GM12801 (cell line): ENCODE results near the gene CD72.

ENCODE experiments used
- CTCF ChIP-seq: IDR thresholded peaks from one replicate; pipeline ENCODE4 v1.5.1; 2011; ENCODE audit warnings: control low read depth; ENCODE audit not compliant: insufficient read length; ENCODE audit errors: extremely low read depth

Gene CD72, protein sequence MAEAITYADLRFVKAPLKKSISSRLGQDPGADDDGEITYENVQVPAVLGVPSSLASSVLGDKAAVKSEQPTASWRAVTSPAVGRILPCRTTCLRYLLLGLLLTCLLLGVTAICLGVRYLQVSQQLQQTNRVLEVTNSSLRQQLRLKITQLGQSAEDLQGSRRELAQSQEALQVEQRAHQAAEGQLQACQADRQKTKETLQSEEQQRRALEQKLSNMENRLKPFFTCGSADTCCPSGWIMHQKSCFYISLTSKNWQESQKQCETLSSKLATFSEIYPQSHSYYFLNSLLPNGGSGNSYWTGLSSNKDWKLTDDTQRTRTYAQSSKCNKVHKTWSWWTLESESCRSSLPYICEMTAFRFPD

GRCh38 chr9:35618325-35618727 is at the start of gene CD72:
TSS of gene CD72 (minus strand) at chr9:35618413. CDS start at chr9:35618303, 110 bp downstream.
- no peak for TF ChIP-seq CTCF

DNA sequence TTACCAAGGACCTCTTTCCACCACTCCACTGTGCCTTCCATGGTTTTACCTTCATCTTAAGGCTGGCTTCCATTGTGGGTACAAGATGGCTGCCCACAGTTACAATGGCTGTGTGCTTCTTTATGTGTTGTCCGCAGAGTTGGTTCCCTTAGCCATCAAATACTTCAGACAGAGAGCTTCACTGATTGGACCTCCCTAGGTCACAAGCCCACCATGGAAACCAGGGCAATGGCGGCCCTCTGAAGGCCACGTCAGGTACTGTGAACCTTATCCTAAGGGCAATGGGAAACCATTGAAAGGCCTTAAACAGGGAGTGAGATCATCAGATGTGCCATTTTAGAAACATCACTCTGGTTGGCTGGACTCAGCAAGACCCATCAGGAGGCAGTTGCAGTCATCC is 49.7 kb upstream of the CD72 start:
- TF ChIP-seq CTCF = no peak

DNA sequence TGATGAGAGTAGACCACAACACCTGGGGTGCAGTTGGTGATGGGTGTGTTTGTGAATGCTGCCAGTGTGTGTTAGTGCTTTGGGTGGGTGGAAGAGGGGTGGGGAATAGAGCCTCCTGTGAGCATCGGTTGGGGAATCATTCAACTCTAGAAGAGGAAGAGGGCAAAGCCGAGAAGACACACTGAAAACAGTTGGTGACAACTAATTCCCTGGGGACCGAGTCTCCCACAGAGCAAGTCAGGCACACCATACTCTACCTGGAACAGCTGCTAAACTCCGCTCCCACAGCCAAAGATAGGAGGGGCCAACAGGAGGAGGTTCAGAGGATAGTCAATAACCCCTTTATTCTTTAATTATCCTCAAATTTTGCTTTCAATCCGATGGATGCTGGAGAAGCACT is 48.3 kb upstream of the CD72 start:
- TF ChIP-seq CTCF = no peak

GRCh38 chr9:35666045-35666444 is 47.8 kb upstream of the CD72 start:
- TF ChIP-seq CTCF = no peak

- no peak for TF ChIP-seq CTCF
Measured at GRCh38 chr9:35665471-35665818, 47.2 kb upstream of the CD72 start.

- no peak for TF ChIP-seq CTCF
Measured at GRCh38 chr9:35664531-35665470, 46.6 kb upstream of the CD72 start, which contains the start of gene ARHGEF39. TSS of gene ARHGEF39 (minus strand) at chr9:35665195. CDS start at chr9:35665169, 26 bp downstream.

GRCh38 chr9:35662437-35662836 is 44.2 kb upstream of the CD72 start:
- no peak for TF ChIP-seq CTCF
